Smooth muscle cell (in vitro differentiated cells): Measurements from ENCODE around the gene BMP2. TPM values are rescaled to one million over a fixed set of nuclear protein-coding genes. Genes with fewer than 3 reads are reported as not detected.

Source experiments
- DNase-seq: peaks from one replicate; lab custom pipeline; 2025; ENCODE audit not compliant: unreplicated experiment; lab: John Stamatoyannopoulos, UW
- H2AFZ ChIP-seq: fragments of 200-600 bp; sonication (generic); 2 replicates; pipeline ENCODE4 v1.6.0; 2016; ENCODE audit warnings: antibody characterized with exemption, low read depth, mild to moderate bottlenecking
- H3F3A ChIP-seq: fragments of 200-600 bp; sonication (generic); 2 replicates; pipeline ENCODE4 v1.6.0; 2017; ENCODE audit warnings: antibody characterized with exemption, low read depth
- H3K27ac ChIP-seq: fragments of 200-600 bp; sonication (generic); 2 replicates; pipeline ENCODE4 v1.5.1; 2016; ENCODE audit warnings: low read depth, mild to moderate bottlenecking
- H3K27me3 ChIP-seq: fragments of 200-600 bp; sonication (generic); 2 replicates; pipeline ENCODE4 v1.6.1; 2016; ENCODE audit warnings: low read depth, mild to moderate bottlenecking
- H3K36me3 ChIP-seq: fragments of 200-600 bp; sonication (generic); 2 replicates; pipeline ENCODE4 v1.5.1; 2016; ENCODE audit warnings: low read depth
- H3K4me1 ChIP-seq: fragments of 200-600 bp; sonication (generic); 2 replicates; pipeline ENCODE4 v1.5.1; 2016; ENCODE audit warnings: low read depth
- H3K4me2 ChIP-seq: fragments of 200-600 bp; sonication (generic); 2 replicates; pipeline ENCODE4 v1.6.0; 2016; ENCODE audit warnings: mild to moderate bottlenecking
- H3K4me3 ChIP-seq: fragments of 200-600 bp; sonication (generic); 2 replicates; pipeline ENCODE4 v1.5.1; 2016; ENCODE audit warnings: mild to moderate bottlenecking
- H3K79me2 ChIP-seq: fragments of 200-600 bp; sonication (generic); 2 replicates; pipeline ENCODE4 v1.6.0; 2016; ENCODE audit warnings: low read depth, mild to moderate bottlenecking
- H3K9ac ChIP-seq: fragments of 200-600 bp; sonication (generic); 2 replicates; pipeline ENCODE4 v1.6.0; 2016; ENCODE audit warnings: low read depth
- H3K9me3 ChIP-seq: fragments of 200-600 bp; sonication (generic); replicated peaks from 2 replicates; pipeline ENCODE4 v1.5.1; 2016; ENCODE audit warnings: low read depth
- H4K20me1 ChIP-seq: fragments of 200-600 bp; sonication (generic); 2 replicates; pipeline ENCODE4 v1.6.0; 2016; ENCODE audit warnings: low read depth
- WGBS: methylation state at CpG from one replicate; pipeline ENCODE4 v1.1.7; 2016; ENCODE audit warnings: low lambda C conversion rate; 5-methylcytosine and 5-hydroxymethylcytosine counted together
- polyA plus RNA-seq: library from polyadenylated mRNA; unstranded; fragments of >200 nt; fragmentation: Nextera tagmentation; extraction: Ambion mirVana; gene quantifications from 2 replicates; pipeline ENCODE4 v1.2.1, GENCODE V29; 2016
- total RNA-seq: library from RNA; depleted of rRNA; stranded (reverse); fragments of >200 nt; gene quantifications from 2 replicates; pipeline ENCODE4 v1.2.3, GENCODE V29; 2014
- TF ChIP-seq, protein P1 (sequence below): fragments of 200-600 bp; sonication (generic); IDR thresholded peaks from 2 replicates; pipeline ENCODE4 v1.5.1; 2017; ENCODE audit warnings: borderline replicate concordance, mild to moderate bottlenecking, antibody characterized with exemption; ENCODE audit not compliant: insufficient read depth, poor library complexity, severe bottlenecking

BMP2 gene
- total RNA-seq = 9.3 and 17.8 TPM in 2 replicates
- 10.6 and 27.6 TPM in 2 replicates for polyA plus RNA-seq

- DNase-seq = peak; percentile 46
- Histone ChIP-seq H3F3A (no peaks in the 10 kb centered on the region), H3K4me3 (peak within 1 kb of the TSS; percentile 79), H4K20me1 (peaks cover 12% of the 10 kb centered on the region), H3K27ac (no peak within 1 kb of the TSS), H3K36me3 (no peaks in the 10 kb centered on the region), H2AFZ (peak within 1 kb of the TSS; percentile 85), H3K4me2 (peak within 1 kb of the TSS; percentile 88), H3K27me3 (no peaks in the 10 kb centered on the region), H3K9ac (no peak within 1 kb of the TSS), H3K9me3 (no peaks in the 10 kb centered on the region), H3K4me1 (peaks cover 6% of the 10 kb centered on the region), H3K79me2 (peaks cover 16% of the 10 kb centered on the region)
- TF ChIP-seq, protein P1, sequence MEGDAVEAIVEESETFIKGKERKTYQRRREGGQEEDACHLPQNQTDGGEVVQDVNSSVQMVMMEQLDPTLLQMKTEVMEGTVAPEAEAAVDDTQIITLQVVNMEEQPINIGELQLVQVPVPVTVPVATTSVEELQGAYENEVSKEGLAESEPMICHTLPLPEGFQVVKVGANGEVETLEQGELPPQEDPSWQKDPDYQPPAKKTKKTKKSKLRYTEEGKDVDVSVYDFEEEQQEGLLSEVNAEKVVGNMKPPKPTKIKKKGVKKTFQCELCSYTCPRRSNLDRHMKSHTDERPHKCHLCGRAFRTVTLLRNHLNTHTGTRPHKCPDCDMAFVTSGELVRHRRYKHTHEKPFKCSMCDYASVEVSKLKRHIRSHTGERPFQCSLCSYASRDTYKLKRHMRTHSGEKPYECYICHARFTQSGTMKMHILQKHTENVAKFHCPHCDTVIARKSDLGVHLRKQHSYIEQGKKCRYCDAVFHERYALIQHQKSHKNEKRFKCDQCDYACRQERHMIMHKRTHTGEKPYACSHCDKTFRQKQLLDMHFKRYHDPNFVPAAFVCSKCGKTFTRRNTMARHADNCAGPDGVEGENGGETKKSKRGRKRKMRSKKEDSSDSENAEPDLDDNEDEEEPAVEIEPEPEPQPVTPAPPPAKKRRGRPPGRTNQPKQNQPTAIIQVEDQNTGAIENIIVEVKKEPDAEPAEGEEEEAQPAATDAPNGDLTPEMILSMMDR = no peak
- under 1% methylated on average over 91 of the region's 112 CpGs for WGBS
Measured at GRCh38 chr20:6767536-6768227, at the start of gene BMP2. Gene BMP2, plus strand, starts transcription at chr20:6767686. Its CDS starts 2,441 bp downstream, at chr20:6770127.

DNA sequence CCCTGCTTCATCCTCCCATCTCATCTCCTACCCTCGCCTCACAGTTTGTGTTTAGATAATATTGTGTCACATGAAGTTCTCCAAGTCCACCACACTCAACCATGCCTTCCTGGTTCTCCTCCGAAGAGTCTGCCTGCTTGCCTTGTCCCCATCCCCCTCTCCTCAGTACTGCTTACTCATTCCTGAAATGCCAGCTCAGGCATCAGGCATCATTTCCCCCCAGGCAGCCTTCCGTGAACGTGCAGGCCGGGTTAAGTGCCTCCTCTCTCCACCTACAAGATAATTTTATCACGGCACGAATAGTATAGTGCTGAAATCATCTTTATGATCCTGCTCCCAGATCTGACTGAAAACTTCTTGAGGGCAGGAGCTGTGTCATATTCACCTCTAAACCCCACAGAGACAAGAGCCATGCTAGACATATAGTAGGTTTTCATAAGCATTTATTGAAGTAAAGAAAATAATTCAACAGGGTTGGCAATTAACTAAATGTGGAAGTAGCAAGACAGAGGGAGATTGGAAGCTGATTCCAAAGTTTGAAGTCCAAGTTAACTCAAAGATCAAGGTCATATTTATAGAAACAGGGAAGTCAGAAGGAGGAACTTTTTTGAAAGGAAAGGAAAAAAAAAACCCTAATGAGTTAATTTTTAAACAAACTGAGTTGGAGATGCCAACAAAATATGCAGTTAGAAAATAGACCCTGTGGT lies 48.7 kb upstream of the BMP2 start:
- WGBS = 45% methylated on average over 7 of the region's 7 CpGs
- H3K27ac ChIP-seq = no peak overlapping the region
- no peak overlapping the region for H3K4me3 ChIP-seq
- TF ChIP-seq, protein P1 = no peak
- H3K79me2 ChIP-seq = no peaks in the 10 kb centered on the region
- no peaks in the 10 kb centered on the region for H3K36me3 ChIP-seq
- no peak overlapping the region for H3K9ac ChIP-seq
- no peaks in the 10 kb centered on the region for H4K20me1 ChIP-seq
- H3K27me3 ChIP-seq = no peaks in the 10 kb centered on the region
- no peaks in the 10 kb centered on the region for H3F3A ChIP-seq
- no peak for DNase-seq
- H3K4me2 ChIP-seq = no peak overlapping the region
- H3K4me1 ChIP-seq = no peaks in the 10 kb centered on the region
- H3K9me3 ChIP-seq = no peaks in the 10 kb centered on the region
- H2AFZ ChIP-seq = no peak overlapping the region

- Histone ChIP-seq H3K9ac (no peak overlapping the region), H3K27me3 (no peaks in the 10 kb centered on the region), H3F3A (no peaks in the 10 kb centered on the region), H3K27ac (no peak overlapping the region), H3K4me1 (no peaks in the 10 kb centered on the region), H3K9me3 (no peaks in the 10 kb centered on the region), H4K20me1 (no peaks in the 10 kb centered on the region), H3K36me3 (no peaks in the 10 kb centered on the region), H2AFZ (no peak overlapping the region), H3K79me2 (no peaks in the 10 kb centered on the region), H3K4me3 (no peak overlapping the region), H3K4me2 (no peak overlapping the region)
- WGBS = 95% methylated on average over 4 of the region's 4 CpGs
- TF ChIP-seq, protein P1 = no peak
- no peak for DNase-seq
Measured at GRCh38 chr20:6719369-6719721, 48.1 kb upstream of the BMP2 start.
